Caco-2 (cell line): ENCODE results near the gene ADCY6. TPM values are rescaled to one million over a fixed set of nuclear protein-coding genes. Genes with fewer than 3 reads are reported as not detected.

ENCODE experiments used
- BruUV-seq: library from RNA; stranded (reverse); fragments of 400-500 nt; replicated peaks from 2 replicates; lab custom pipeline; 2021; lab: Mats Ljungman, UMichigan
- CTCF ChIA-PET: fragments of 300-600 bp; sonication (Branson Sonifier 250); formaldehyde crosslinking; loops from one replicate; lab custom pipeline; 2022; ENCODE audit warnings: antibody characterized with exemption; lab: Charles Lee
- POLR2A ChIA-PET: fragments of 300-600 bp; sonication (Branson Sonifier 250); formaldehyde crosslinking; loops from one replicate; lab custom pipeline; 2022; ENCODE audit warnings: antibody characterized with exemption; lab: Charles Lee
- DNase-seq, 2 experiments: peaks; one replicate each; pipeline versions ENCODE4 v3.0.0 to v3.0.0-alpha.2; 2020 to 2022
- H3K27me3 ChIP-seq: replicated peaks from 2 replicates; pipeline ENCODE4 v1.6.0; 2011; ENCODE audit warnings: low read length; ENCODE audit not compliant: control insufficient read depth, insufficient read depth
- H3K36me3 ChIP-seq: 2 replicates; pipeline ENCODE4 v1.5.1; 2011; ENCODE audit warnings: low read length; ENCODE audit not compliant: control insufficient read depth, insufficient read depth
- H3K4me1 ChIP-seq: fragments of 250-450 bp; sonication (Bioruptor Pico); 2 replicates; pipeline ENCODE4 v1.5.1; 2020; ENCODE audit warnings: mild to moderate bottlenecking
- H3K4me3 ChIP-seq: 2 replicates; pipeline ENCODE4 v1.5.1; 2011; ENCODE audit warnings: low read depth, mild to moderate bottlenecking, control low read depth, low read length
- H3K9me3 ChIP-seq: fragments of 250-450 bp; sonication (Bioruptor Pico); 2 replicates; pipeline ENCODE4 v1.5.1; 2020; ENCODE audit warnings: mild to moderate bottlenecking, moderate library complexity
- H3K27ac Mint-ChIP-seq: one replicate; pipeline ENCODE4 v1.8.0; 2022; ENCODE audit warnings: mixed read lengths; ENCODE audit not compliant: unreplicated experiment
- H3K27me3 Mint-ChIP-seq: one replicate; pipeline ENCODE4 v1.8.0; 2022; ENCODE audit warnings: mixed read lengths; ENCODE audit not compliant: insufficient read depth, unreplicated experiment
- H3K36me3 Mint-ChIP-seq: one replicate; pipeline ENCODE4 v1.8.0; 2022; ENCODE audit warnings: mild to moderate bottlenecking, mixed read lengths; ENCODE audit not compliant: insufficient read depth, unreplicated experiment
- H3K4me1 Mint-ChIP-seq: one replicate; pipeline ENCODE4 v1.8.0; 2022; ENCODE audit warnings: low read depth, mixed read lengths; ENCODE audit not compliant: unreplicated experiment
- H3K4me3 Mint-ChIP-seq: one replicate; pipeline ENCODE4 v1.8.0; 2022; ENCODE audit warnings: mild to moderate bottlenecking, moderate library complexity, mixed read lengths; ENCODE audit not compliant: unreplicated experiment
- H3K9me3 Mint-ChIP-seq: one replicate; pipeline ENCODE4 v1.8.0; 2022; ENCODE audit warnings: mixed read lengths; ENCODE audit not compliant: unreplicated experiment
- CTCF ChIP-seq, 2 experiments: fragments of 200-600 bp in 1 of 2; IDR thresholded peaks; 1 replicate in 1 of 2; 2 replicates in 1 of 2; pipeline versions ENCODE4 v1.5.1 to v1.8.0; 2011 to 2022; ENCODE audit warnings: antibody characterized with exemption in 1 of 2, control low read depth in 1 of 2, inconsistent platforms in 1 of 2, low read depth in 1 of 2, low read length in 1 of 2, mild to moderate bottlenecking in 1 of 2, moderate library complexity in 1 of 2; ENCODE audit not compliant: insufficient read depth in 1 of 2, severe bottlenecking in 1 of 2, unreplicated experiment in 1 of 2
- intact Hi-C: fragments of 100-400 bp; cut with micrococcal nuclease; formaldehyde crosslinking; loops from one replicate; pipeline ENCODE4 v1.10.0; 2022; ENCODE audit not compliant: unreplicated experiment
- total RNA-seq: library from RNA; stranded (reverse); gene quantifications from 2 replicates; pipeline ENCODE4 v1.2.3, GENCODE V29; 2022

Gene ADCY6
- total RNA-seq, 1 experiment from 2014 or later, result 89.8 TPM

- BruUV-seq, result no TSS peak
- H3K4me1 ChIP-seq, result no peaks in the 10 kb centered on the region
- TF ChIP-seq CTCF (IDR thresholded peaks at IDR 0.05; ENCODE audit: insufficient read depth in 1 of 2, low read depth in 1 of 2, low read length in 1 of 2, severe bottlenecking in 1 of 2, unreplicated experiment in 1 of 2), result no peak
- H3K36me3 Mint-ChIP-seq, result peaks cover 22% of the 10 kb centered on the region
- ChIA-PET POLR2A (interaction anchor here (0.6 kb wide), 1 partner anchor 308 kb away, joined by 3 read pairs; the partner anchor contains the start of gene TUBA1B), CTCF (interaction anchor here (1.5 kb wide), 1 partner anchor 68 kb away, joined by 4 read pairs; no protein-coding TSS in a partner anchor)
- intact Hi-C loops, result no loop called here
- H3K4me1 Mint-ChIP-seq, result peaks cover 7% of the 10 kb centered on the region
- no peak overlapping the region for H3K4me3 ChIP-seq
- H3K27me3 ChIP-seq, result no peaks in the 10 kb centered on the region
- no peak for DNase-seq
- no peak overlapping the region for H3K27ac Mint-ChIP-seq
- H3K4me3 Mint-ChIP-seq, result no peak overlapping the region
- H3K9me3 Mint-ChIP-seq, result no peaks in the 10 kb centered on the region
- H3K9me3 ChIP-seq, result no peaks in the 10 kb centered on the region
- H3K36me3 ChIP-seq, result no peaks in the 10 kb centered on the region; the same call in 1 of the 2 replicates
- H3K27me3 Mint-ChIP-seq, result no peaks in the 10 kb centered on the region
Measured at GRCh38 chr12:48823281-48823680, 34.4 kb upstream of the ADCY6 start.

- no peak overlapping the region for H3K27ac Mint-ChIP-seq
- Histone ChIP-seq H3K9me3 (no peaks in the 10 kb centered on the region), H3K36me3 (no peaks in the 10 kb centered on the region), H3K4me1 (peaks cover 2% of the 10 kb centered on the region), H3K27me3 (no peaks in the 10 kb centered on the region), H3K4me3 (no peak overlapping the region)
- no TSS peak for BruUV-seq
- no peaks in the 10 kb centered on the region for H3K27me3 Mint-ChIP-seq
- POLR2A ChIA-PET, result interaction anchor here (0.6 kb wide), 1 partner anchor 309 kb away, joined by 3 read pairs; the partner anchor contains the start of gene TUBA1B
- no peak for DNase-seq
- H3K36me3 Mint-ChIP-seq, result peaks cover 21% of the 10 kb centered on the region
- no peak overlapping the region for H3K4me3 Mint-ChIP-seq
- no peak for TF ChIP-seq CTCF (IDR thresholded peaks at IDR 0.05; ENCODE audit: insufficient read depth in 1 of 2, low read depth in 1 of 2, low read length in 1 of 2, severe bottlenecking in 1 of 2, unreplicated experiment in 1 of 2)
- peaks cover 7% of the 10 kb centered on the region for H3K4me1 Mint-ChIP-seq
- CTCF ChIA-PET, result interaction anchor here (1.5 kb wide), 1 partner anchor 68 kb away, joined by 4 read pairs; no protein-coding TSS in a partner anchor
- intact Hi-C loops, result no loop called here
- H3K9me3 Mint-ChIP-seq, result no peaks in the 10 kb centered on the region
Measured at GRCh38 chr12:48822711-48823110, 33.8 kb upstream of the ADCY6 start.

DNA sequence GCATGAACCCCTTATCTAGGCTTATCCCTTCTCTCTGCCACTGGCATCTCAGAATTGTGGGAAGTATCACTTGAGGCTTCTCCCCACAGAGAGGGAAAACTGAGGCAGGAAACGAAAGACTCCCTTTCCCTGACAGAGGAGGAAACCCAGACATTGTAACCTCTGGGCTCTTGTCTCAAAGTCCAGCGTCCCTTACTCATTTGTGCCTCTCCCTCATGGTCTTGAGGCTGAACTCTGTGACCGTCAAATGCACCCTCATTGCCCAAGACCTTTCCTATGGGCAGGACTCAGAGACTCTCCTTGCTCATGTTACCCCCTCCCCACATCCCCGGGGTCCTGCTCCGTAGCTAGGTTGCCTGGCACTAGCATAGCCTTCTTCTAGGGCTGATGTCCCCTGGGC, 33.2 kb upstream of the ADCY6 start:
- CTCF ChIA-PET, result no interaction called here
- Mint-ChIP-seq H3K27ac (no peak overlapping the region), H3K9me3 (no peaks in the 10 kb centered on the region), H3K36me3 (peaks cover 21% of the 10 kb centered on the region), H3K4me1 (peaks cover 7% of the 10 kb centered on the region), H3K27me3 (no peaks in the 10 kb centered on the region), H3K4me3 (no peak overlapping the region)
- no peaks in the 10 kb centered on the region for H3K27me3 ChIP-seq
- POLR2A ChIA-PET, result no interaction called here
- no peak overlapping the region for H3K4me3 ChIP-seq
- H3K9me3 ChIP-seq, result no peaks in the 10 kb centered on the region
- peaks cover 8% of the 10 kb centered on the region for H3K4me1 ChIP-seq
- no TSS peak for BruUV-seq
- intact Hi-C loops, result no loop called here
- H3K36me3 ChIP-seq, result no peaks in the 10 kb centered on the region
- TF ChIP-seq CTCF (IDR thresholded peaks at IDR 0.05; ENCODE audit: insufficient read depth in 1 of 2, low read depth in 1 of 2, low read length in 1 of 2, severe bottlenecking in 1 of 2, unreplicated experiment in 1 of 2), result no peak
- no peak for DNase-seq
